ENCODE measurements around the gene HSPA1A.

DNA sequence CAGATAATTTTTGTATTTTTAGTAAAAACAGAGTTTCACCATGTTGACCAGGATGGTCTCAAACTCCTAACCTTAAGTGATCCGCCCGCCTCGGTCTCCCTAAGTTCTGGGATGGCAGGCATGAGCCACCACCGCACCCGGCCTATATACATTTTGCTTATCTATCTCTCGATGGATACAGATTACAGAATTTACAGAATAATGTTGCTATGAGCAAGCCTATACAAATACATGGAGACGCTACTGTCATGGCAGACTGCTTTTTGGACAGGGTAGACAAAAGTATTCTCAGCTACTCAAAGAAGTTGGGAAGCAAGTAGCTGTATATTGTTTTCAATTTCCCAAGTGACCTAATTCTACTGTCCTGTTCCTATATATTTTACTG lies 1.9 kb upstream of the HSPA1A start:
- TF ChIP-seq TAF1 (IDR thresholded peaks at IDR 0.05; ENCODE audit: borderline replicate concordance, insufficient read depth, low read length): no peak
- no peak for TF ChIP-seq POLR2AphosphoS5 (IDR thresholded peaks at IDR 0.05; ENCODE audit: low read depth, low read length)
- TF ChIP-seq SIN3A (IDR thresholded peaks at IDR 0.05; ENCODE audit: borderline replicate concordance, insufficient read depth, low read length): no peak
- TF ChIP-seq REST (IDR thresholded peaks at IDR 0.05; ENCODE audit: insufficient read depth in 1 of 2, low read depth in 2 of 2, low read length in 2 of 2): no peak

Measured in PFSK-1 (cell line).